ENCODE data around the gene BAZ1A. TPM values are rescaled to one million over a fixed set of nuclear protein-coding genes. Genes with fewer than 3 reads are reported as not detected.

The BAZ1A gene
- total and polyA plus RNA-seq, 2 of the 8 experiments (the other 6 are each of a cell fraction or from before 2014, with no cell fraction given): 8.0 to 23.1 TPM

DNA sequence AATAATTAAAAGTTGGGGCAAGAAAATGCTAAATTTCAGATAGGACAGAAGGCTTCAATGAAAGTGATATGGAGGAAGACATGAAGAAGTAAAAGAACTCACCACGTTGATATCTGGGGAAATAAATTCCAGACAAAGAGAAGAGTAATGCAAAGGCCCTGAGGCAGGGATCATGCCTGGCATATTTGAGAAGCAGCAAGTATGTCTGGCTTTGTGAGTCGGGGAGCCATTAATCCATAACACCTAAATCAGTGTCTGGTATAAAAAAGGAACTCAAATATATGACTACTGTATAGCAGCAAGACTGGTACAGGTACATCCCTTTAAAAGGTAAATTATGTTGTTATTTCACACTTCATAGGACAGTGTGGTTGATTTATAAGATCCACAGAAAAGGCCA lies 16.4 kb downstream of the BAZ1A start:
- Histone ChIP-seq H3K23me2 (ENCODE audit: low read depth, low read length) (no peaks in the 10 kb centered on the region), H3K4me1 (replicated peaks in 1 of 4; ENCODE audit: control insufficient read depth in 3 of 4, insufficient read depth in 4 of 4, low read length in 3 of 4) (no peaks in the 10 kb centered on the region), H2BK120ac (replicated peaks; ENCODE audit: low read depth, low read length) (no peak overlapping the region), H3K4ac (replicated peaks; ENCODE audit: insufficient read length, low read depth, low read length) (no peak overlapping the region), H3K4me3 (ENCODE audit: extremely low read depth in 1 of 4, insufficient read depth in 2 of 4, low read depth in 3 of 4, low read length in 4 of 4) (no peak overlapping the region), H2BK15ac (ENCODE audit: low read length) (no peak overlapping the region), H2BK5ac (ENCODE audit: low read depth, low read length) (no peak overlapping the region), H2AK5ac (ENCODE audit: low read depth, low read length) (no peak overlapping the region), H3K27me3 (replicated peaks in 1 of 4; ENCODE audit: control insufficient read depth in 3 of 4, extremely low read depth in 1 of 4, insufficient read depth in 3 of 4, low read length in 3 of 4) (no peaks in the 10 kb centered on the region), H3K79me1 (ENCODE audit: low read depth, low read length) (no peaks in the 10 kb centered on the region), H2AFZ (ENCODE audit: low read length) (no peak overlapping the region), H4K91ac (replicated peaks; ENCODE audit: insufficient read length, low read length) (no peak overlapping the region), H3K23ac (ENCODE audit: insufficient read length) (no peak overlapping the region), H2BK12ac (ENCODE audit: low read depth, low read length) (no peak overlapping the region), H3K27ac (ENCODE audit: low read depth, low read length) (no peak overlapping the region), H3K79me2 (ENCODE audit: control insufficient read depth in 1 of 2, insufficient read depth in 2 of 2, low read length in 2 of 2) (0 out of 4 replicates have a peak, but pooled peaks cover 0 to 2% of the 10 kb centered on the region in 2 experiments), H3K9ac (replicated peaks in 1 of 4; ENCODE audit: extremely low read depth in 1 of 4, low read depth in 3 of 4, low read length in 3 of 4) (no peak overlapping the region), H4K8ac (ENCODE audit: extremely low read depth, insufficient read depth, low read length) (no peak overlapping the region), H3K18ac (ENCODE audit: extremely low read depth, low read length) (no peak overlapping the region), H3K9me3 (ENCODE audit: insufficient read depth in 2 of 2, low read depth in 1 of 2, low read length in 1 of 2) (no peaks in the 10 kb centered on the region), H3K4me2 (ENCODE audit: insufficient read depth in 1 of 2, low read depth in 2 of 2, low read length in 2 of 2) (no peak overlapping the region), H3K56ac (replicated peaks; ENCODE audit: insufficient read length, low read depth, low read length) (no peak overlapping the region), H4K5ac (ENCODE audit: insufficient read length, low read depth, low read length) (no peak overlapping the region), H4K20me1 (replicated peaks in 1 of 2; ENCODE audit: control insufficient read depth in 1 of 2, insufficient read depth in 2 of 2, low read length in 2 of 2) (peaks cover 0 to 2% of the 10 kb centered on the region in 2 experiments), H3K14ac (ENCODE audit: insufficient read length) (no peak overlapping the region), H3K36me3 (ENCODE audit: control insufficient read depth in 2 of 4, insufficient read depth in 4 of 4, low read length in 3 of 4) (peaks cover 0 to 2% (median 0%) of the 10 kb centered on the region in 4 experiments; a peak in 4 of 8 replicates), H2BK20ac (ENCODE audit: low read length) (no peak overlapping the region)
- 93% methylated on average over 2 of the region's 2 CpGs; no CpG with 5 or more reads in 1 of the 2 experiments for WGBS, 2 experiments (ENCODE audit: extremely low coverage in 1 of 2, insufficient coverage in 1 of 2, insufficient read length in 1 of 2, insufficient replicate concordance in 2 of 2, low coverage in 1 of 2, low lambda C conversion rate in 2 of 2, missing lambda C conversion rate in 1 of 2)
- CTCF ChIA-PET (ENCODE audit: partially characterized antibody): interaction anchor here (0.9 kb wide), 1 partner anchor 188 kb away, joined by 3 read pairs; no protein-coding TSS in a partner anchor
- FAIRE-seq (no peak), DNase-seq (ENCODE audit: low read depth in 1 of 2, low spot score in 2 of 2) (no peak)
- POLR2A ChIA-PET (ENCODE audit: partially characterized antibody): no interaction called here
- TF ChIP-seq SIN3A (conservative IDR thresholded peaks at IDR 0.05 in 1 of 2, IDR thresholded peaks at IDR 0.05 in 1 of 2; ENCODE audit: low read depth in 1 of 2, low read length in 2 of 2): no peak
- TF ChIP-seq FOSL1 (IDR thresholded peaks at IDR 0.05; ENCODE audit: insufficient read depth, low read depth, low read length): no peak
- TF ChIP-seq GTF2F1 (IDR thresholded peaks at IDR 0.05; ENCODE audit: borderline replicate concordance, low read depth, low read length): no peak
- no peak for TF ChIP-seq ASH2L (IDR thresholded peaks at IDR 0.05; ENCODE audit: low read length)
- TF ChIP-seq, protein P1, sequence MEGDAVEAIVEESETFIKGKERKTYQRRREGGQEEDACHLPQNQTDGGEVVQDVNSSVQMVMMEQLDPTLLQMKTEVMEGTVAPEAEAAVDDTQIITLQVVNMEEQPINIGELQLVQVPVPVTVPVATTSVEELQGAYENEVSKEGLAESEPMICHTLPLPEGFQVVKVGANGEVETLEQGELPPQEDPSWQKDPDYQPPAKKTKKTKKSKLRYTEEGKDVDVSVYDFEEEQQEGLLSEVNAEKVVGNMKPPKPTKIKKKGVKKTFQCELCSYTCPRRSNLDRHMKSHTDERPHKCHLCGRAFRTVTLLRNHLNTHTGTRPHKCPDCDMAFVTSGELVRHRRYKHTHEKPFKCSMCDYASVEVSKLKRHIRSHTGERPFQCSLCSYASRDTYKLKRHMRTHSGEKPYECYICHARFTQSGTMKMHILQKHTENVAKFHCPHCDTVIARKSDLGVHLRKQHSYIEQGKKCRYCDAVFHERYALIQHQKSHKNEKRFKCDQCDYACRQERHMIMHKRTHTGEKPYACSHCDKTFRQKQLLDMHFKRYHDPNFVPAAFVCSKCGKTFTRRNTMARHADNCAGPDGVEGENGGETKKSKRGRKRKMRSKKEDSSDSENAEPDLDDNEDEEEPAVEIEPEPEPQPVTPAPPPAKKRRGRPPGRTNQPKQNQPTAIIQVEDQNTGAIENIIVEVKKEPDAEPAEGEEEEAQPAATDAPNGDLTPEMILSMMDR (IDR thresholded peaks at IDR 0.05; ENCODE audit: control extremely low read depth in 1 of 3, insufficient read depth in 1 of 3, low read depth in 1 of 3, low read length in 3 of 3): no peak
- TF ChIP-seq NRF1 (IDR thresholded peaks at IDR 0.05; ENCODE audit: low read depth, low read length): no peak
- TF ChIP-seq, protein P2, sequence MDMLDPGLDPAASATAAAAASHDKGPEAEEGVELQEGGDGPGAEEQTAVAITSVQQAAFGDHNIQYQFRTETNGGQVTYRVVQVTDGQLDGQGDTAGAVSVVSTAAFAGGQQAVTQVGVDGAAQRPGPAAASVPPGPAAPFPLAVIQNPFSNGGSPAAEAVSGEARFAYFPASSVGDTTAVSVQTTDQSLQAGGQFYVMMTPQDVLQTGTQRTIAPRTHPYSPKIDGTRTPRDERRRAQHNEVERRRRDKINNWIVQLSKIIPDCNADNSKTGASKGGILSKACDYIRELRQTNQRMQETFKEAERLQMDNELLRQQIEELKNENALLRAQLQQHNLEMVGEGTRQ (IDR thresholded peaks at IDR 0.05; ENCODE audit: low read length): no peak
- TF ChIP-seq HDAC6 (IDR thresholded peaks at IDR 0.05; ENCODE audit: low read depth, low read length): no peak
- no peak for TF ChIP-seq EGR1 (IDR thresholded peaks at IDR 0.05; ENCODE audit: borderline replicate concordance, low read depth, low read length)
- TF ChIP-seq ZNF274 (IDR thresholded peaks at IDR 0.05; ENCODE audit: borderline replicate concordance, extremely low read depth, low read length): no peak
- TF ChIP-seq POLR2A (IDR thresholded peaks at IDR 0.05; ENCODE audit: control extremely low read depth in 1 of 2, low read depth in 2 of 2, low read length in 2 of 2): no peak
